ENCODE measurements around the gene LCE1B. TPM values are rescaled to one million over a fixed set of nuclear protein-coding genes. Genes with fewer than 3 reads are reported as not detected.
A peak's percentile ranks its signal among the peaks of the same experiment; 100 is the strongest.

LCE1B gene, protein sequence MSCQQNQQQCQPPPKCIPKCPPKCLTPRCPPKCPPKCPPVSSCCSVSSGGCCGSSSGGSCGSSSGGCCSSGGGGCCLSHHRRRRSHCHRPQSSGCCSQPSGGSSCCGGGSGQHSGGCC
- not detected in 2 replicates for total RNA-seq (2013; cell fraction: nucleolus; rRNA removed)
- total RNA-seq (2014; rRNA removed) (0.16 TPM in 1 of 2 replicates, not detected in the other), total RNA-seq (2014; rRNA removed; fragmentation: Illumina TruSeq; extraction: Trizol) (0.18 and 0.36 TPM in 2 replicates), total RNA-seq (2021) (0.74 TPM in 1 of 2 replicates, not detected in the other), polyA plus RNA-seq (2011; rRNA removed) (0.66 and 0.86 TPM in 2 replicates), polyA plus RNA-seq (2014; fragmentation: Illumina TruSeq; extraction: Trizol) (0.13 and 0.73 TPM in 2 replicates), polyA plus RNA-seq (2014; fragmentation: Nextera tagmentation; extraction: Ambion mirVana) (under 1 TPM in 1 of 2 experiments, not detected in 1; 0.20 TPM), polyA plus RNA-seq (2014; rRNA removed) (0.44 and 0.45 TPM in 2 replicates), polyA plus RNA-seq (2016; fragmentation: Nextera tagmentation; extraction: Ambion mirVana) (1 to 10 TPM; 2.4 to 3.3 TPM), polyA minus RNA-seq (2011; rRNA and poly(A)+ RNA removed) (0.88 TPM in 2 replicates), Bru-seq, nascent RNA (percentile 23 among the genes with signal in this experiment), BruChase-seq, experiment 1, labeled RNA remaining after a 6-hour chase (percentile 37 among the genes with signal in this experiment), BruChase-seq, experiment 2, labeled RNA remaining after a 2-hour chase (percentile 34 among the genes with signal in this experiment)
- not detected for polyA plus RNA-seq (2011; ENCODE audit: low read depth)
- polyA plus RNA-seq (2011; cell fraction: cytosol; rRNA removed): 0.52 and 1.1 TPM in 2 replicates
- polyA plus RNA-seq (2011; cell fraction: nucleus; rRNA removed): 1.6 and 2.0 TPM in 2 replicates
- 0.22 TPM in 1 of 2 replicates, not detected in the other for polyA plus RNA-seq (2012)
- not detected in 2 replicates for polyA minus RNA-seq (2011; cell fraction: cytosol; rRNA and poly(A)+ RNA removed)
- polyA minus RNA-seq (2011; cell fraction: nucleus; rRNA and poly(A)+ RNA removed): 0.24 and 1.2 TPM in 2 replicates
- long read RNA-seq, experiment 1, partial matches to known transcripts: 0 of 3 reads
- long read RNA-seq, experiment 1, other reads (novel, unspliced or antisense): 3 of 3 reads
- long read RNA-seq, experiment 2: 0 reads

DNA sequence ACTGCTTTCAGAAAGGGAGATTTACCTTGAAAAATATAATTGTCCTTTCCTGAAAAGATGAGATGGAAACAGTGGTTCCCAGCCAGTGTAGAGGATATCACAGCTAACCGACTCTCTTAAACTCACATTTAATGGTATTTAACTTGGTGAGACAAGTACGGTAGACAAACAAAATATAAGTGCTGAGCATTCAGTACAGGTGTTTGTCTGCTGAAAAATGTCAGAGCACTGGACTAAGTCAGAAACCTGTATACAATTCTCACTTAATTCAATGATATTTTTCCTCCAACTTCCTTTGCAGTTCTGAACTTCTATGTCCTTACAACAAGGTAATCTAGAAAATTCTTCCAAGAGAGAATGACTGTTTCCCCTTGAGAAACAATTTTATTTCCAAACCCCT lies at the start of gene LCE1B:
Gene LCE1B (plus strand): TSS at position 301 of the 400 bp plus-strand sequence. CDS start 476 bp downstream, outside the sequence.
- DNase-seq (ENCODE audit: low read depth, low spot score) (no peak), ATAC-seq (no peak), FAIRE-seq (no peak)
- Histone ChIP-seq H3K27ac (ENCODE audit: control insufficient read depth, insufficient read depth) (no peak within 1 kb of the TSS), H3K79me2 (ENCODE audit: control insufficient read depth, insufficient read depth, low read length) (no peaks in the 10 kb centered on the region), H3K36me3 (ENCODE audit: control insufficient read depth in 2 of 2, insufficient read depth in 2 of 2, low read length in 1 of 2) (no peaks in the 10 kb centered on the region), H4K20me1 (ENCODE audit: control insufficient read depth, insufficient read depth) (no peaks in the 10 kb centered on the region), H3K4me3 (no peak within 1 kb of the TSS), H2AFZ (ENCODE audit: control insufficient read depth, low read depth, low read length) (no peak within 1 kb of the TSS), H3K9me3 (replicated peaks; ENCODE audit: control insufficient read depth, insufficient read depth, low read length) (no peaks in the 10 kb centered on the region), H3K4me2 (ENCODE audit: control insufficient read depth, insufficient read depth) (no peak within 1 kb of the TSS), H3K4me1 (ENCODE audit: control insufficient read depth, insufficient read depth, low read length) (no peaks in the 10 kb centered on the region), H3K9ac (ENCODE audit: control insufficient read depth, insufficient read depth, low read length) (no peak within 1 kb of the TSS), H3K27me3 (replicated peaks in 1 of 2; ENCODE audit: control insufficient read depth in 2 of 2, insufficient read depth in 2 of 2, low read length in 1 of 2) (peaks cover 0 to 5% of the 10 kb centered on the region in 2 experiments; a peak in 1 of 4 replicates)
- POLR2A ChIA-PET: no interaction called here
- CTCF ChIA-PET: no interaction called here
- intact Hi-C loops (cut with micrococcal nuclease; ENCODE audit: unreplicated experiment) (no loop called here), in situ Hi-C loops (cut with MboI) (no loop called here)
- no peak for TF ChIP-seq NR2F1 (conservative IDR thresholded peaks at IDR 0.05)
- no peak for TF ChIP-seq IKZF2 (IDR thresholded peaks at IDR 0.05)
- no peak for TF ChIP-seq GATAD2B (conservative IDR thresholded peaks at IDR 0.05; ENCODE audit: low read depth)
- no peak for TF ChIP-seq BCL11A (IDR thresholded peaks at IDR 0.05; ENCODE audit: low read depth, low read length)
- no peak for TF ChIP-seq RCOR1 (conservative IDR thresholded peaks at IDR 0.05; ENCODE audit: low read depth, low read length)
- no peak for TF ChIP-seq SP1 (IDR thresholded peaks at IDR 0.05; ENCODE audit: low read depth, low read length)
- BruUV-seq (replicated peaks): no TSS peak
- WGBS (ENCODE audit: insufficient coverage, insufficient replicate concordance, low lambda C conversion rate, missing lambda C conversion rate): 48% methylated on average over 2 of the region's 2 CpGs
- SMC1A ChIA-PET (ENCODE audit: uncharacterized antibody, unreplicated experiment): no interaction called here
- RAD21 ChIA-PET (ENCODE audit: unreplicated experiment): no interaction called here

Measured in GM12878 (cell line).